GM18907 (cell line): Measurements from ENCODE around the gene RHBG.
A peak's percentile ranks its signal among the peaks of the same experiment; 100 is the strongest.
"Not testable (repeated sequence)": the region's sequence is repeated elsewhere in the genome, so short reads cannot be mapped to it uniquely, and the experiment has no call there.

Experiments used
- ATAC-seq: cut with Tn5 transposase; IDR thresholded peaks from one replicate; pipeline ENCODE4 v1.9.1; 2021; ENCODE audit warnings: mild to moderate bottlenecking, moderate library complexity; ENCODE audit not compliant: unreplicated experiment

Gene RHBG, protein sequence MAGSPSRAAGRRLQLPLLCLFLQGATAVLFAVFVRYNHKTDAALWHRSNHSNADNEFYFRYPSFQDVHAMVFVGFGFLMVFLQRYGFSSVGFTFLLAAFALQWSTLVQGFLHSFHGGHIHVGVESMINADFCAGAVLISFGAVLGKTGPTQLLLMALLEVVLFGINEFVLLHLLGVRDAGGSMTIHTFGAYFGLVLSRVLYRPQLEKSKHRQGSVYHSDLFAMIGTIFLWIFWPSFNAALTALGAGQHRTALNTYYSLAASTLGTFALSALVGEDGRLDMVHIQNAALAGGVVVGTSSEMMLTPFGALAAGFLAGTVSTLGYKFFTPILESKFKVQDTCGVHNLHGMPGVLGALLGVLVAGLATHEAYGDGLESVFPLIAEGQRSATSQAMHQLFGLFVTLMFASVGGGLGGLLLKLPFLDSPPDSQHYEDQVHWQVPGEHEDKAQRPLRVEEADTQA

GRCh38 chr1:156368889-156369684, at the start of gene RHBG:
Gene RHBG (plus strand): TSS chr1:156369211. CDS start chr1:156369250, 39 bp downstream.
- ATAC-seq = no peak

DNA sequence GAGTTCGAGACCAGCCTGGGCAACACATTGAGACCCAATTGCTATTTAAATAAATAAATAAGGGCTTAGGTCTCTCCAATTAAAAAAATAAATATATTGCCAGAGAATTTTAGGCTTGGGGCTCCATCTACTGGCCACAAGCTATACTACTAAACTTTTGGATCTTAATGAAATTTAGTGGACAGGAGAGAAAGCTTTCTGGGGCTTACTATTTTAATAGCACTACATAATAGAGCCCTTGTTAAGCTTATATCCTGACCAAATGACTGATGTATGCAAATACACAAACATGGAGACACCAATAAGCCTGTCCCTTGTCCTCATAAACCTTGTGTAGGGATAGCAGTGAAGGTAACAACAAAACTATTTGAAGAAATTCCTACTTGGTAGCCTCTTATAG, 49.3 kb upstream of the RHBG start:
- no peak for ATAC-seq

- no peak for ATAC-seq
Measured at GRCh38 chr1:156320560-156320959, 48.5 kb upstream of the RHBG start.

DNA sequence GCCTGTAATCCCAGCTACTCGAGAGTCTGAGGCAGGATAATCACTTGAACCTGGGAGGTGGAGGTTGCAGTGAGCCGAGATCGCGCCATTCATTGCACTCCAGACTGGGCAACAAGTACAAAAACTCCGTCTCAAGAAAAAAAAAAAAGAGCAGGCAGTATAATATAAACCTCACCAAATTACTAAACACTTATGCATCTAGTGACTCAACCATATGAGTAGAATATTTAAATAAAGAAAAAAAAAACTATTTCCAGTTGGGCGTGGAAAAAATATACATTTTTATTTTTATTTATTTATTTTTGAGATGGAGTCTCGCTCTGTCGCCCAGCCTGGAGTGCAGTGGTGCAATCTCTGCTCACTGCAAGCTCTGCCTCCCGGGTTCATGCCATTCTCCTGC, 45.8 kb upstream of the RHBG start:
- not testable (repeated sequence) for ATAC-seq

DNA sequence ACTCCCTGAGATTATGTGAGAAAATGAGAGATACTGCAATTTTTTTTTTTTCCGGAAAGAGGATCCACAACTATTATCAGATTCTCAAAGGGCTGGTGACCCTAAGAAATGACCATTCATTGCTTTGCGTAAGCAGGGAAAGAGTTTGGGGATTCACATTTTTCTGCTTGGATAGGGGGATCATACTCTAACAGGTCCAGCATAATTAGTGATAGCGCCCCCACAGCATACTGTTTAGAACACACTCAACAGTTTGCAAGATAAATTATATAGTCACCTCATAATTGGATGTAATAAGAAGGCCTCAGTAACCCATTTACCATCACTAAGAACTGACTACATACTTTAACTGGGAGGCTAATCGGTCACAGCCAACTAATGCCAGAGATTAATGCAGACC, 32.8 kb upstream of the RHBG start:
- no peak for ATAC-seq

DNA sequence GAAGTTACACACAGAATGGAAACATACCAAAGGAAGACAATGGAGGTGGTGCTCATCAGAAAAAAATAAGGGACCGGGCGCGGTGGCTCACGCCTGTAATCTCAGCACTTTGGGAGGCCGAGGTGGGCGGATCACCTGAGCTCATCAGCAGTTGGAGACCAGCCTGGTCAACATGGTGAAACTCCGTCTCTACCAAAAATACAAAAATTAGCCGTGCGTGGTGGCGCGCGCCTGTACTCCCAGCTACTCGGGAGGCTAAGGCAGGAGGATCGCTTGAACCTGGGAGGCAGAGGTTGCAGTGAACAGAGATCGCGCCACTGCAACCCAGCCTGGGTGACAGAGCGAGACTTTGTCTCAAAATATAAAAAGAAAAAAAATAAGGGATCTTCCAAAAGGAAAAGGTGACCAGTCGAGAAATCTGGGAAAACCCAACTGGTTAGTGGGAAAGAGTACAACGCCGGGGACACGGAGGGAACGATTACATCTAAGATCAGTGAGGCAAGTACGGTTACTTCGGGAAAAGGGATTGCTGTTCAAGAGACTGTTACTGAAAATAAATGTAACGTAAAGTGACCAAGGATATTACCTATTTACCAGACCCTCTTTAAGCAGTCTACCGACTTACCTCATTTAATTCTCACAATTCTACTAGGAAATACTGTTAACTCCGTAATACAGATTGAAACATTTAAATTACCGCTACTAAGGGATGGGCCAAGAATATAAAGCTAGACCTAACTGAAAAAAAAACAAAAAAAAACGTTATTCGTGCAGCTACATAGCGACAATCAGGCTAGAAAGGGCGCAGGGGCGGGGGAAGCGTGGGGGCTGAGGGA, 31.7 kb upstream of the RHBG start:
- no peak for ATAC-seq

DNA sequence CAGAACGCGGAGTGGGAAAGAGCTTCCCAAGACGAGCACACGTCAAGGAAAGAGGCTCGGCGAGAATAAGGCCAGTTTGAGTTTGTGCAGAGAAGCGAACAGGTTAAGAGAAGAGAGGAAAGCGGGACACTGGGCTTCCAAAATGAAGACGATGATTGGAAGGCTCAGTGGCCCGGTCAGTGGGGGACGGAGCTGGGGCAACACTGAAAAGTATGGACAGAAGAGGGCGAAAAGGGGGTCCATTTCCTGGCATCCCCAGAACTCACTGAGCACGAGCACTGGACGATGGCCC, 31.2 kb upstream of the RHBG start:
- ATAC-seq = peak; percentile 1

GRCh38 chr1:156338180-156338976, 30.6 kb upstream of the RHBG start, which contains the start of the genes CCT3 and TSACC:
Gene CCT3 (minus strand): TSS chr1:156338292. CDS start chr1:156338184, 108 bp downstream.
Gene TSACC (plus strand): TSS chr1:156338526. CDS start chr1:156339758, 1,232 bp downstream.
- peak; percentile 93 for ATAC-seq

- no peak for ATAC-seq
Measured at GRCh38 chr1:156342166-156342955, 26.6 kb upstream of the RHBG start.

DNA sequence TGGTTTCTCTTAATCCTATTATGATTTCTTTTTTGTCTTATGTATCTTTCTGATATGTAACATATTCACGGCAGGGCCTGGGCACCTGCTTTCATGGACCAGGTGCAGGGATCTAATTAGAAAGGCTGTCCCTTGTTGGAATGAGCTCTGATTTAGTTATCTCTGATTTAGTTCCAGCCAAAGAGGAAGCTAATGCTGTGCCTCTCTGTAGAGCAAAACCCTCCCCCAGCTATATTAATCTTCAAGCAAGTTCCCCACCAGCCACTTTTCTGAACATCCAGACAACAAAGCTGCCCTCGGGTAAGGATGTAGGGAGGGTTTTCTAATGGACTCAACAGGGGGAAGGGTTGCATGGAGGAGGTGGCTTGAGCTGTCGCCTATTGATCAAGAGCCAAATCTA, 24.6 kb upstream of the RHBG start:
- no peak for ATAC-seq

GRCh38 chr1:156346035-156346434, 23.0 kb upstream of the RHBG start:
- not testable (repeated sequence) for ATAC-seq

DNA sequence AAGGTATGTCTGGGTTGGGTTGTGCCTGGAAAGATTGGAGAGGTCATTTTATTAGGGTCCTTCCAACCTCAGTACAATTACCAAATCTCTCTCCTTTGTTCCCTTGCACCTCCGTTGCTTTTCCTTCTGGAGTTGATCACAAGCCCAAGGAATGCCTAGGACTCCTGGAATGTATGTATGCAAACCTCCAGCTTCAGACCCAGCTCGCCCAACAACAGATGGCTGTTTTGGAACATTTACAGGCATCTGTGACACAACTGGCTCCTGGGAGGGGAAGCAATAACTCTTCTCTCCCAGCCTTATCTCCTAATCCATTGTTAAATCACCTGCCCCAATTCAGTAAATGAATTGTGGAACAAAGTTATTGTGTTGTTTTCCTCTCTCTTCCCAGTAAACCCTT, 22.4 kb upstream of the RHBG start:
- no peak for ATAC-seq

DNA sequence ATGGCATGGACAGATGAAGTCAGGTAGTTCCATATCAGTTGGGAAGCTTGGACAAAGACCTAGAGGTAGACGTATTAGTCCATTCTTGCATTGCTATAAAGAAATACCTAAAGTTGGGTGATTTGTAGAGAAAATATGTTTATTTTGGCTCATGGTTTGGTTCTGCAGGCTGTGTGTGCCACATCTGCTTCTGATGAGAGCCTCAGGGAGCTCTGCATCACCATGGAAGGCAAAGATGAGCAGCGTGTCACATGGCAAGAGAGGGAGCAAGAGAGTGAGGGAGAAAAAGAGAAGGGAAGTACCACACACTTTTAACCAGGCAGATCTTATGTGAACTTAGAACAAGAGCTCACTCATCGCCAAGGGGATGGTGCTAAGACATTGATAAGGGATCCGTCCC, 21.7 kb upstream of the RHBG start:
- ATAC-seq = no peak

GRCh38 chr1:156352481-156352880, 16.5 kb upstream of the RHBG start:
- not testable (repeated sequence) for ATAC-seq

DNA sequence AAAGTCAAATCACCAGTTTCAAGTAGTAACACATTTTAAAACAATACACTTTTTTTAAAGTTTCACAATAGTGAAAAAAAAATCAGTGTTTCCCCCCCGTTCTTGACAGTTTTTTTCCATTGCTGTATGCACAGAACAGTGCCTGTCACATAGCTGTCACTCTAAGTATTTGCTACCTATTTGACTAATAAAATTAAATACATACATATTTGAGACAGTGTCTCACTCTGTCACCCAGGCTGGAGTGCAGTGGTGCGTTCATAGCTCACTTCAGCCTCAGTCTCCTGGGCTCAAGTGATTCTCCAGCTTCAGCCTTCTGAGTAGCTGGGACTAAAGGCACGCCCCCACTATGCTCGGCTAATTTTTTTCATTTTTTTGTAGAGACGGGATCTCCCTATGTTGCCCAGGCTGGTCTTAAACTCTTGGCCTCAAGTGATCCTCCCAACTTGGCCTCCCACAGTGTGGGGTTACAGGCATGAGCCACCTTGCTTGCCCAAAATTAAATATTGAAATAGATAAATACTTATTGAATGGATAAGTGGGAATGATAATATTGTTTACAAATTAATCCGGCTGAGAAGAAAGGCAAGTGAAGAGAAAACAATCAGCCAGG, 12.6 kb upstream of the RHBG start:
- no peak for ATAC-seq

GRCh38 chr1:156356875-156357534, 12.0 kb upstream of the RHBG start:
- ATAC-seq = peak; percentile 48

- ATAC-seq = no peak
Measured at GRCh38 chr1:156357977-156358376, 11.0 kb upstream of the RHBG start.

GRCh38 chr1:156358641-156359040, 10.4 kb upstream of the RHBG start:
- ATAC-seq = no peak

DNA sequence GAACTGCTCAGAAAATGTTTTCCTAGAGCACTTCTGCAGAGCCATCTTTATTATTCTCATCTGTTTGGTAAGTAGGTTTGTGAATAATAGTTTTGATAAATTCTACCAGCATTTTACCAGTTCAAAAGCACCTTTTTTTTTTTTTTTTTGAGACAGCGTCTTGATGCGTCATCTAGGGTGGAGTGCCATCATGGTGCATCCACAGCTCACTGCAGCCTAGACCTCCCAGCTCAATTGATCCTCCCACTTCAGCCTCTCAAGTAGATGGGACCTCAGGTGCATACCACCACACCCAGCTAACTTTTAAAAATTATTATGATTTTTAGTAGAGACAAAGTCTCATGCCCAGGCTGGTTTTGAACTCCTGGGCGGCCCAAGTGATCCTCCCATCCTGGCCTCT, 9.8 kb upstream of the RHBG start:
- no peak for ATAC-seq
